H1 (cell line): Measurements from ENCODE around the gene MYL9. TPM values are rescaled to one million over a fixed set of nuclear protein-coding genes. Genes with fewer than 3 reads are reported as not detected.

Experiments used
- CTCF ChIA-PET: fragments of 300-600 bp; sonication (Branson Sonifier 250); formaldehyde crosslinking; loops from one replicate; lab custom pipeline; 2021; ENCODE audit not compliant: partially characterized antibody; lab: Charles Lee
- POLR2A ChIA-PET: fragments of 300-600 bp; sonication (Branson Sonifier 250); formaldehyde crosslinking; loops from one replicate; lab custom pipeline; 2021; ENCODE audit warnings: inconsistent platforms; ENCODE audit not compliant: partially characterized antibody; lab: Charles Lee
- DNase-seq, 2 experiments: peaks; one replicate each; pipeline versions ENCODE4 v3.0.0 to v3.0.0-alpha.2; 2010 to 2022; ENCODE audit warnings: low spot score in 2 of 2, low read depth in 1 of 2, mixed read lengths in 1 of 2
- FAIRE-seq: peaks from 2 replicates; lab custom pipeline; 2011; peaks lifted over from hg19 to GRCh38; lab: Jason Lieb, UNC
- H2AFZ ChIP-seq: 2 replicates; pipeline ENCODE4 v1.8.1; 2012; ENCODE audit warnings: low read length, inconsistent platforms
- H2AK5ac ChIP-seq: 2 replicates; pipeline ENCODE4 v1.6.1; 2013; ENCODE audit warnings: low read depth, low read length
- H2BK120ac ChIP-seq: replicated peaks from 2 replicates; pipeline ENCODE3; 2013; ENCODE audit warnings: low read depth, low read length, inconsistent platforms
- H2BK12ac ChIP-seq: 2 replicates; pipeline ENCODE4 v1.6.1; 2013; ENCODE audit warnings: low read depth, low read length
- H2BK15ac ChIP-seq: 2 replicates; pipeline ENCODE4 v1.6.1; 2013; ENCODE audit warnings: low read length
- H2BK20ac ChIP-seq: 2 replicates; pipeline ENCODE4 v1.6.1; 2013; ENCODE audit warnings: low read length
- H2BK5ac ChIP-seq: 2 replicates; pipeline ENCODE4 v1.6.1; 2013; ENCODE audit warnings: low read depth, low read length
- H3K14ac ChIP-seq: 2 replicates; pipeline ENCODE4 v1.6.1; 2013; ENCODE audit warnings: inconsistent platforms; ENCODE audit not compliant: insufficient read length
- H3K18ac ChIP-seq: 2 replicates; pipeline ENCODE4 v1.6.1; 2013; ENCODE audit warnings: low read length; ENCODE audit errors: extremely low read depth
- H3K23ac ChIP-seq: 2 replicates; pipeline ENCODE4 v1.6.1; 2013; ENCODE audit warnings: inconsistent platforms; ENCODE audit not compliant: insufficient read length
- H3K23me2 ChIP-seq: 2 replicates; pipeline ENCODE4 v1.6.1; 2013; ENCODE audit warnings: low read depth, low read length
- H3K27ac ChIP-seq: 2 replicates; pipeline ENCODE4 v1.6.1; 2011; ENCODE audit warnings: low read depth, low read length, inconsistent platforms
- H3K27me3 ChIP-seq, 4 experiments: replicated peaks in 1 of 4; 1 replicate in 1 of 4; 2 replicates in 3 of 4; pipeline versions ENCODE4 v1.6.1 to v1.8.1; 2011 to 2013; ENCODE audit warnings: low read length in 3 of 4, mild to moderate bottlenecking in 3 of 4, inconsistent platforms in 2 of 4, mixed read lengths in 2 of 4, moderate library complexity in 1 of 4; ENCODE audit not compliant: control insufficient read depth in 3 of 4, insufficient read depth in 3 of 4; ENCODE audit errors: extremely low read depth in 1 of 4
- H3K36me3 ChIP-seq, 4 experiments: 2 replicates each; pipeline versions ENCODE4 v1.6.1 to v1.8.1; 2011 to 2013; ENCODE audit warnings: mild to moderate bottlenecking in 4 of 4, low read length in 3 of 4, moderate library complexity in 2 of 4, control low read depth in 1 of 4, inconsistent platforms in 1 of 4; ENCODE audit not compliant: insufficient read depth in 4 of 4, control insufficient read depth in 2 of 4
- H3K4ac ChIP-seq: replicated peaks from 2 replicates; pipeline ENCODE3; 2013; ENCODE audit warnings: low read length, low read depth, mixed read lengths, inconsistent platforms; ENCODE audit not compliant: insufficient read length
- H3K4me1 ChIP-seq, 4 experiments: replicated peaks in 1 of 4; 1 replicate in 1 of 4; 2 replicates in 3 of 4; pipeline versions ENCODE4 v1.6.1 to v1.8.1; 2011 to 2013; ENCODE audit warnings: low read length in 3 of 4, inconsistent platforms in 2 of 4, mixed read lengths in 1 of 4; ENCODE audit not compliant: insufficient read depth in 4 of 4, control insufficient read depth in 3 of 4
- H3K4me2 ChIP-seq, 2 experiments: 2 replicates each; pipeline versions ENCODE4 v1.6.1 to v1.8.1; 2011 to 2013; ENCODE audit warnings: low read depth in 2 of 2, low read length in 2 of 2, control low read depth in 1 of 2, inconsistent platforms in 1 of 2, mild to moderate bottlenecking in 1 of 2; ENCODE audit not compliant: insufficient read depth in 1 of 2
- H3K4me3 ChIP-seq, 4 experiments: fragments of 200-600, 300-600 bp in 1 of 4; sonication (generic), shearing (Covaris generic), sonication (Bioruptor Twin) in 1 of 4; 2 replicates each; pipeline versions ENCODE4 v1.5.1 to v1.8.1; 2011 to 2016; ENCODE audit warnings: low read length in 4 of 4, low read depth in 3 of 4, control low read depth in 2 of 4, inconsistent platforms in 2 of 4, mild to moderate bottlenecking in 2 of 4, mixed read lengths in 1 of 4, moderate library complexity in 1 of 4; ENCODE audit not compliant: insufficient read depth in 2 of 4; ENCODE audit errors: extremely low read depth in 1 of 4
- H3K56ac ChIP-seq: replicated peaks from 2 replicates; pipeline ENCODE3; 2013; ENCODE audit warnings: low read depth, mild to moderate bottlenecking, mixed read lengths, low read length, inconsistent platforms; ENCODE audit not compliant: insufficient read length
- H3K79me1 ChIP-seq: 2 replicates; pipeline ENCODE4 v1.6.1; 2013; ENCODE audit warnings: low read depth, low read length, control low read depth
- H3K79me2 ChIP-seq, 2 experiments: 2 replicates each; pipeline versions ENCODE4 v1.6.1 to v1.8.1; 2012 to 2013; ENCODE audit warnings: low read length in 2 of 2, mild to moderate bottlenecking in 2 of 2, inconsistent platforms in 1 of 2; ENCODE audit not compliant: insufficient read depth in 2 of 2, control insufficient read depth in 1 of 2
- H3K9ac ChIP-seq, 4 experiments: replicated peaks in 1 of 4; 1 replicate in 1 of 4; 2 replicates in 3 of 4; pipeline versions ENCODE4 v1.6.1 to v1.8.1; 2011 to 2013; ENCODE audit warnings: low read depth in 3 of 4, low read length in 3 of 4, control low read depth in 2 of 4, mild to moderate bottlenecking in 2 of 4, moderate library complexity in 2 of 4, inconsistent platforms in 1 of 4; ENCODE audit errors: extremely low read depth in 1 of 4
- H3K9me3 ChIP-seq, 2 experiments: 2 replicates each; pipeline versions ENCODE4 v1.6.1 to v1.8.1; 2012 to 2013; ENCODE audit warnings: mild to moderate bottlenecking in 2 of 2, moderate library complexity in 2 of 2, control low read depth in 1 of 2, inconsistent platforms in 1 of 2, low read depth in 1 of 2, low read length in 1 of 2, mixed read lengths in 1 of 2; ENCODE audit not compliant: insufficient read depth in 2 of 2
- H4K20me1 ChIP-seq, 2 experiments: replicated peaks in 1 of 2; 2 replicates each; pipeline versions ENCODE3 to v1.8.1; 2011 to 2013; ENCODE audit warnings: inconsistent platforms in 2 of 2, low read length in 2 of 2, mild to moderate bottlenecking in 1 of 2; ENCODE audit not compliant: insufficient read depth in 2 of 2, control insufficient read depth in 1 of 2
- H4K5ac ChIP-seq: 2 replicates; pipeline ENCODE4 v1.6.1; 2013; ENCODE audit warnings: low read length, low read depth, mixed read lengths, inconsistent platforms; ENCODE audit not compliant: insufficient read length
- H4K8ac ChIP-seq: 2 replicates; pipeline ENCODE4 v1.8.0; 2013; ENCODE audit warnings: mild to moderate bottlenecking, moderate library complexity, low read length, inconsistent platforms; ENCODE audit not compliant: insufficient read depth; ENCODE audit errors: extremely low read depth
- H4K91ac ChIP-seq: replicated peaks from 2 replicates; pipeline ENCODE3; 2013; ENCODE audit warnings: low read length, mixed read lengths, inconsistent platforms; ENCODE audit not compliant: insufficient read length
- CHD2 ChIP-seq: IDR thresholded peaks from 2 replicates; pipeline ENCODE4 v1.6.1; 2012; ENCODE audit warnings: low read length, improper control_type of control experiment
- CREB1 ChIP-seq: IDR thresholded peaks from 2 replicates; pipeline ENCODE4 v1.6.1; 2012; ENCODE audit warnings: inconsistent platforms
- NANOG ChIP-seq: IDR thresholded peaks from 2 replicates; pipeline ENCODE4 v1.6.1; 2011; ENCODE audit warnings: low read length, low read depth, mild to moderate bottlenecking, inconsistent platforms; ENCODE audit not compliant: insufficient read depth, poor library complexity, severe bottlenecking
- RFX5 ChIP-seq: IDR thresholded peaks from 2 replicates; pipeline ENCODE4 v1.6.1; 2011; ENCODE audit warnings: low read depth, low read length, improper control_type of control experiment, borderline replicate concordance
- WGBS, 2 experiments: shearing (Covaris generic) in 1 of 2; methylation state at CpG; one replicate each; pipeline versions ENCODE4 v1.1.6 to v1.1.7; 2013 to 2015; ENCODE audit warnings: low lambda C conversion rate in 2 of 2, mixed read lengths in 2 of 2, inconsistent platforms in 1 of 2, low coverage in 1 of 2, missing lambda C conversion rate in 1 of 2; ENCODE audit not compliant: insufficient replicate concordance in 2 of 2, insufficient coverage in 1 of 2, insufficient read length in 1 of 2; ENCODE audit errors: extremely low coverage in 1 of 2, missing lambda C conversion rate in 1 of 2; 5-methylcytosine and 5-hydroxymethylcytosine counted together
- polyA plus RNA-seq, 7 experiments: library from polyadenylated mRNA; depleted of rRNA in 3 of 7; stranded (reverse) in 5 of 7; unstranded in 2 of 7; fragments of >200 nt in 5 of 7; fragments of 200-250 nt in 2 of 7; gene quantifications; 1 replicate in 5 of 7; 2 replicates in 1 of 7; 4 replicates in 1 of 7; pipeline versions ENCODE4 v1.2.1 to v1.2.3, GENCODE V29; 2011 to 2013; ENCODE audit warnings: missing spikeins in 2 of 7, mixed read lengths in 2 of 7
- total RNA-seq: library from RNA; stranded (reverse); fragmentation: NEBNext Ultra II Directional; extraction: Animal tissue kit (Norgen Biotek cat#: 25700); gene quantifications from 2 replicates; pipeline ENCODE4 v1.2.1, GENCODE V29; 2021

MYL9 gene
- total and polyA plus RNA-seq, 2 of the 8 experiments (the other 6 are each of a cell fraction or from before 2014, with no cell fraction given): 26.8 to 193 TPM

- Histone ChIP-seq H3K27ac (no peak overlapping the region), H2BK120ac (no peak overlapping the region), H3K4me1 (no peaks in the 10 kb centered on the region), H3K36me3 (peaks cover 2 to 15% (median 5%) of the 10 kb centered on the region in 4 experiments; a peak in 5 of 8 replicates), H2BK15ac (no peak overlapping the region), H4K5ac (no peak overlapping the region), H3K4me2 (no peak overlapping the region), H3K9ac (no peak overlapping the region), H3K27me3 (no peaks in the 10 kb centered on the region), H4K20me1 (peaks cover 0 to 8% of the 10 kb centered on the region in 2 experiments), H3K14ac (no peak overlapping the region), H4K91ac (no peak overlapping the region), H3K23ac (no peak overlapping the region), H3K79me1 (no peaks in the 10 kb centered on the region), H2AFZ (no peak overlapping the region), H3K18ac (no peak overlapping the region), H2BK12ac (no peak overlapping the region), H3K4me3 (no peak overlapping the region), H2BK20ac (no peak overlapping the region), H3K4ac (no peak overlapping the region), H4K8ac (no peak overlapping the region), H2BK5ac (no peak overlapping the region), H3K9me3 (no peaks in the 10 kb centered on the region), H3K23me2 (no peaks in the 10 kb centered on the region), H3K56ac (no peak overlapping the region), H2AK5ac (no peak overlapping the region), H3K79me2 (no peaks in the 10 kb centered on the region)
- TF ChIP-seq CHD2: no peak
- TF ChIP-seq NANOG: no peak
- no peak for TF ChIP-seq CREB1
- TF ChIP-seq RFX5: no peak
- DNase-seq (no peak), FAIRE-seq (no peak)
- CTCF ChIA-PET: no interaction called here
- POLR2A ChIA-PET: no interaction called here
- WGBS, 2 experiments: 87% methylated on average over 2 of the region's 2 CpGs; no CpG with 5 or more reads in 1 of the 2 experiments
These were observed 21.4 kb upstream of the MYL9 start for GRCh38 chr20:36519944-36520343.
